Transverse colon (tissue), 4 donors: ENCODE data around the gene BFAR. TPM values are rescaled to one million over a fixed set of nuclear protein-coding genes. Genes with fewer than 3 reads are reported as not detected.

Experiments
- DNase-seq: peaks from one replicate; pipeline ENCODE4 v3.0.0-alpha.2; 2019
- H3K27ac ChIP-seq, 4 donors: fragments of 200-600 bp; sonication (generic); 2 replicates each; pipeline ENCODE4 v1.5.1; 2016 to 2018; ENCODE audit warnings: inconsistent platforms in 4 of 4
- H3K27me3 ChIP-seq: fragments of 200-600 bp; sonication (generic); 2 replicates; pipeline ENCODE4 v1.5.1; 2017; ENCODE audit warnings: inconsistent platforms
- H3K36me3 ChIP-seq, 4 donors: fragments of 200-600 bp; sonication (generic); 2 replicates each; pipeline ENCODE4 v1.5.1; 2017 to 2019; ENCODE audit warnings: inconsistent platforms in 4 of 4
- H3K4me1 ChIP-seq, 4 donors: fragments of 200-600 bp; sonication (generic); 2 replicates each; pipeline ENCODE4 v1.5.1; 2017 to 2020; ENCODE audit warnings: inconsistent platforms in 4 of 4
- H3K4me3 ChIP-seq, 4 donors: fragments of 200-600 bp; sonication (generic); 1 replicate in 1 of 4; 2 replicates in 3 of 4; pipeline versions ENCODE4 v1.5.1 to v1.6.1; 2017 to 2019; ENCODE audit warnings: inconsistent platforms in 4 of 4
- H3K9me3 ChIP-seq, 2 donors: fragments of 200-600 bp; sonication (generic); 2 replicates each; pipeline ENCODE4 v1.5.1; 2017 to 2019; ENCODE audit warnings: inconsistent platforms in 2 of 2
- CTCF ChIP-seq, 5 experiments: fragments of 200-600 bp in 3 of 5; fragments of 450-650 bp in 2 of 5; sonication (generic) in 3 of 5; IDR thresholded peaks; 1 replicate in 2 of 5; 2 replicates in 3 of 5; pipeline ENCODE4 v1.5.1; 2016 to 2017; ENCODE audit warnings: antibody characterized with exemption in 5 of 5, inconsistent platforms in 3 of 5, mild to moderate bottlenecking in 2 of 5, moderate library complexity in 1 of 5
- EP300 ChIP-seq: sonication (generic); formaldehyde crosslinking; IDR thresholded peaks from one replicate; pipeline ENCODE4 v1.6.1; 2017; ENCODE audit warnings: antibody characterized with exemption, low read depth
- POLR2A ChIP-seq: fragments of 450-650 bp; IDR thresholded peaks from one replicate; pipeline ENCODE4 v1.6.1; 2016; ENCODE audit warnings: antibody characterized with exemption, mild to moderate bottlenecking, moderate library complexity
- POLR2AphosphoS5 ChIP-seq, 3 donors: sonication (generic); formaldehyde crosslinking; IDR thresholded peaks; one replicate each; pipeline ENCODE4 v1.6.1; 2016; ENCODE audit warnings: antibody characterized with exemption in 3 of 3
- WGBS, 2 donors: methylation state at CpG; one replicate each; pipeline ENCODE4 v1.1.5; 2018; ENCODE audit warnings: low coverage in 1 of 2; 5-methylcytosine and 5-hydroxymethylcytosine counted together
- in situ Hi-C, 4 donors: fragments of 200-750 bp; cut with MboI; loops; one replicate each; pipeline versions ENCODE4 v1.15.0 to v1.15.1; 2017; ENCODE audit warnings: low sequenced_read_pairs in 3 of 4, low pct_ligation_motif_present in 1 of 4, low pct_unique_long_range_greater_than_20kb in 1 of 4
- intact Hi-C: fragments of 100-400 bp; cut with DNase I; formaldehyde crosslinking; loops from one replicate; pipeline ENCODE4 v1.15.1; 2023; ENCODE audit warnings: low total_unique reads
- total RNA-seq, 4 donors: library from RNA; depleted of rRNA; stranded (reverse); fragments of >200 nt; gene quantifications; one replicate each; pipeline ENCODE4 v1.1.0, GENCODE V29; 2016

Gene BFAR
- total RNA-seq, 4 donors from 2014 or later = 42.2 to 72.7 (median 56.2) TPM

DNA sequence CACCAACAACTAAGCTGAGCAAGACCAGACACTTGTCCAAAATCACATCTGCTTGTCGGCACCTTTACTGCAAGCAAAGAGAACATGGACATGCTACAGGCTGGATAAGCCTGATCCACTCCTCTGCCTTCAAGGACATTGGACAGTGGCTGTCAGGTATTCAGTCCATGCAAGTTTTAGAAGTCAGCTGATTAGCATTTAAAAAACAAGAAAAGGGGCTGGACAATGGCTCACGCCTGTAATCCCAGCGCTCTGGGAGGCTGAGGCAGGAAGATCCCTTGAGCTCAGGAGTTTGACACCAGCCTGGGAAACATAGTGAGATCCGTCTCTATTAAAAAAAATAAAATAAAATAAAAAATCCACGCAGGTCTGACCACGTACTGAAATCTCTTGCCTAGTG, 23.0 kb upstream of the BFAR start:
- WGBS, 2 donors = 94 to 100% methylated on average over 2 to 6 of the region's 6 CpGs
- intact Hi-C loops = no loop called here

GRCh38 chr16:14611660-14612059, 21.1 kb upstream of the BFAR start:
- 94% methylated on average over 14 of the region's 14 CpGs; no CpG with 5 or more reads in 1 of the 2 donors for WGBS, 2 donors
- Histone ChIP-seq H3K27me3 (no peaks in the 10 kb centered on the region), H3K4me3 (no peak overlapping the region), H3K4me1 (no peaks in the 10 kb centered on the region), H3K9me3 (no peaks in the 10 kb centered on the region), H3K27ac (no peak overlapping the region), H3K36me3 (peaks cover 0 to 67% (median 30%) of the 10 kb centered on the region in 4 donors)
- in situ Hi-C loops (no loop called here), intact Hi-C loops (no loop called here)
- no peak for DNase-seq
- TF ChIP-seq EP300 (no peak), CTCF (IDR thresholded peaks at IDR 0.05) (no peak), POLR2A (no peak), POLR2AphosphoS5 (IDR thresholded peaks at IDR 0.05) (no peak)

More for the DNA sequence above, 23.0 kb upstream of the BFAR start:
- H3K4me3 ChIP-seq = no peak overlapping the region
- in situ Hi-C loops = no loop called here
- H3K4me1 ChIP-seq = no peaks in the 10 kb centered on the region
- TF ChIP-seq CTCF (IDR thresholded peaks at IDR 0.05) (no peak), EP300 (no peak), POLR2A (no peak), POLR2AphosphoS5 (IDR thresholded peaks at IDR 0.05) (no peak)
- no peaks in the 10 kb centered on the region for H3K27me3 ChIP-seq
- H3K9me3 ChIP-seq = no peaks in the 10 kb centered on the region
- DNase-seq = no peak
- H3K36me3 ChIP-seq = peaks cover 0 to 59% (median 28%) of the 10 kb centered on the region in 4 donors
- no peak overlapping the region for H3K27ac ChIP-seq

DNA sequence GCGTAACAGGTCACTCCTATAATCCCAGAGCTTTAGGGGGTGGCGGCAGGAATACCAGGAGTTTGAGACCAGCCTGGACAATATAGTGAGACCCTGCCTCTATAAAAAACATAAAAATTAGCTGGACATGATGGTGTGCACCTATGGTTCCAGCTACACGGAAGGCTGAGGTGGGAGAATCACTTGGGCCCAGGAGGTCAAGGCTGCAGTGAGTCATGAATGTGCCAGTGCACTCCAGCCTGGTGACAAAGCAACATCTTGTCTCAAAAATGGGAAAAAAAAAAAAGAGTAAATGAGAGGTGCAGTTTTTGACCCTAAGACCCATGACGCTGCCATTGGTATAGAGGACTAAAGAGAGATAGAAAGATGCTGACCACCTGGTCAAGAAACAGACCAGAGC, 18.8 kb upstream of the BFAR start:
- in situ Hi-C loops (no loop called here), intact Hi-C loops (no loop called here)
- Histone ChIP-seq H3K4me1 (no peaks in the 10 kb centered on the region), H3K9me3 (no peaks in the 10 kb centered on the region), H3K36me3 (peaks cover 0 to 52% (median 20%) of the 10 kb centered on the region in 4 donors), H3K4me3 (no peak overlapping the region), H3K27ac (no peak overlapping the region), H3K27me3 (no peaks in the 10 kb centered on the region)
- TF ChIP-seq POLR2AphosphoS5 (IDR thresholded peaks at IDR 0.05) = no peak
- no peak for TF ChIP-seq CTCF (IDR thresholded peaks at IDR 0.05)
- TF ChIP-seq EP300 = no peak
- TF ChIP-seq POLR2A = no peak
- 90 to 96% methylated on average over 3 to 4 of the region's 4 CpGs for WGBS, 2 donors
- no peak for DNase-seq

GRCh38 chr16:14616280-14616679, 16.5 kb upstream of the BFAR start:
- H3K9me3 ChIP-seq = no peaks in the 10 kb centered on the region
- TF ChIP-seq POLR2AphosphoS5 (IDR thresholded peaks at IDR 0.05) (no peak), EP300 (no peak), CTCF (IDR thresholded peaks at IDR 0.05) (no peak), POLR2A (no peak)
- peaks cover 0 to 33% (median 12%) of the 10 kb centered on the region in 4 donors for H3K36me3 ChIP-seq
- no peaks in the 10 kb centered on the region for H3K4me1 ChIP-seq
- no peaks in the 10 kb centered on the region for H3K27me3 ChIP-seq
- H3K27ac ChIP-seq = no peak overlapping the region
- intact Hi-C loops (no loop called here), in situ Hi-C loops (no loop called here)
- DNase-seq = no peak
- no peak overlapping the region for H3K4me3 ChIP-seq
- WGBS, 2 donors = 83 to 97% methylated on average over 2 to 4 of the region's 4 CpGs
